ENCODE data around the gene DEPP1. TPM values are rescaled to one million over a fixed set of nuclear protein-coding genes. Genes with fewer than 3 reads are reported as not detected.

The DEPP1 gene
- total and polyA plus RNA-seq, 2 of the 13 experiments (the other 11 are each of a cell fraction or from before 2014, with no cell fraction given): 14.8 to 270 TPM

DNA sequence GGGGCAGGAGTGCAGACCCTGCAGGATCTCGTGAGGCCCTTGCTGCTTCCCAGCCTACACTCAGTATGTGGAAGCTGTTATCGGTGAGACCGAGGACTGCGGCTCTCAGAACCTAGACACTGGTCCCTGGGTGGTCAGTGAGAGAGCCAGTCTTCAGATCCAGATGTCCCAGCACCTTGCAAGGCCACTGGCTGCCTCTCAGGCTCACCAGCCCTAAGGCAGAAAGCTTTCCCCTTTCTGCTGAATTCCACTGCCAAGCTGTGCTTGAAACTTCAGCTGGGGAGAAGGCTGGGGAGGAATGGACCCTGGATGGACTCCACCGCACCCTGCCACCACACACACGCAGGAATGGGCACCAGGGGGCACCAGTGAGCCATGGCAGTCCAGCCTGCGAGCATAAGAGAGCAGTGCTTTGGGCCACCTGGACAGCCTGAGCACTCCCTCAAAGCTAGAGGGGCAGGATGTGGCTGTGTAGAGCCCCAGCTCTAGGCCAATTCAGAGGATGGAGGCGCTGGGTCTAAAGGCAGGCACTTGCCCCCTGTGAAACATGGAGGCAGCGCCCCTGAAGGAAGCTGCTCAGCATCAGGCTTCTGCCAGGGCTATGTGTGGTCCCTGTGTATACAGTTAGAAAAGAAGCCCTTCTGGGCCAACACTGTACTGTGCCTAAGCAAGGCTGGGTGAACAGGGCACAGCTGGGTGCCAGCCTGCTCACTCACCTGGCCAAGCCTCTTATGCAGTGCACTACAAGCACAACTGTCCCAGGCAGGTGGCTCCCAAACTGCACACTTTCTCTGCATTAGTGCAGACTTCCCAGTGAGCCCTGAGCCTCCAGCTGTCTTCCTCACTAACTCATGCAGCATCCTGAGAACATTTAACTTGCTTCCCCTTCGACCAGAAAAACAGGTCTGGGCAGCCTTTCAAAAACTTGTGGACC lies 45.8 kb downstream of the DEPP1 start (continued):
- TF ChIP-seq SOX13 (IDR thresholded peaks at IDR 0.05): no peak
- peak in 1 of 2 experiments; percentile 16; a peak in 1 of 4 replicates for TF ChIP-seq SOX13 (CRISPR knock-in tag; conservative IDR thresholded peaks at IDR 0.05 in 1 of 2, IDR thresholded peaks at IDR 0.05 in 1 of 2)
- TF ChIP-seq ZNF292 (CRISPR knock-in tag; IDR thresholded peaks at IDR 0.05; ENCODE audit: borderline replicate concordance, low read depth): peak; percentile 81; the same call in 1 of the 2 replicates
- TF ChIP-seq ZNF607 (CRISPR knock-in tag; IDR thresholded peaks at IDR 0.05; ENCODE audit: borderline replicate concordance): peak; percentile 62; the same call in 1 of the 2 replicates
- TF ChIP-seq, protein P1, sequence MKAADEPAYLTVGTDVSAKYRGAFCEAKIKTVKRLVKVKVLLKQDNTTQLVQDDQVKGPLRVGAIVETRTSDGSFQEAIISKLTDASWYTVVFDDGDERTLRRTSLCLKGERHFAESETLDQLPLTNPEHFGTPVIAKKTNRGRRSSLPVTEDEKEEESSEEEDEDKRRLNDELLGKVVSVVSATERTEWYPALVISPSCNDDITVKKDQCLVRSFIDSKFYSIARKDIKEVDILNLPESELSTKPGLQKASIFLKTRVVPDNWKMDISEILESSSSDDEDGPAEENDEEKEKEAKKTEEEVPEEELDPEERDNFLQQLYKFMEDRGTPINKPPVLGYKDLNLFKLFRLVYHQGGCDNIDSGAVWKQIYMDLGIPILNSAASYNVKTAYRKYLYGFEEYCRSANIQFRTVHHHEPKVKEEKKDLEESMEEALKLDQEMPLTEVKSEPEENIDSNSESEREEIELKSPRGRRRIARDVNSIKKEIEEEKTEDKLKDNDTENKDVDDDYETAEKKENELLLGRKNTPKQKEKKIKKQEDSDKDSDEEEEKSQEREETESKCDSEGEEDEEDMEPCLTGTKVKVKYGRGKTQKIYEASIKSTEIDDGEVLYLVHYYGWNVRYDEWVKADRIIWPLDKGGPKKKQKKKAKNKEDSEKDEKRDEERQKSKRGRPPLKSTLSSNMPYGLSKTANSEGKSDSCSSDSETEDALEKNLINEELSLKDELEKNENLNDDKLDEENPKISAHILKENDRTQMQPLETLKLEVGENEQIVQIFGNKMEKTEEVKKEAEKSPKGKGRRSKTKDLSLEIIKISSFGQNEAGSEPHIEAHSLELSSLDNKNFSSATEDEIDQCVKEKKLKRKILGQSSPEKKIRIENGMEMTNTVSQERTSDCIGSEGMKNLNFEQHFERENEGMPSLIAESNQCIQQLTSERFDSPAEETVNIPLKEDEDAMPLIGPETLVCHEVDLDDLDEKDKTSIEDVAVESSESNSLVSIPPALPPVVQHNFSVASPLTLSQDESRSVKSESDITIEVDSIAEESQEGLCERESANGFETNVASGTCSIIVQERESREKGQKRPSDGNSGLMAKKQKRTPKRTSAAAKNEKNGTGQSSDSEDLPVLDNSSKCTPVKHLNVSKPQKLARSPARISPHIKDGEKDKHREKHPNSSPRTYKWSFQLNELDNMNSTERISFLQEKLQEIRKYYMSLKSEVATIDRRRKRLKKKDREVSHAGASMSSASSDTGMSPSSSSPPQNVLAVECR (CRISPR knock-in tag; IDR thresholded peaks at IDR 0.05; ENCODE audit: borderline replicate concordance): peak; percentile 37; the same call in 1 of the 2 replicates
- TF ChIP-seq ZBTB3 (CRISPR knock-in tag; IDR thresholded peaks at IDR 0.05; ENCODE audit: borderline replicate concordance, low read depth): no peak
- TF ChIP-seq, protein P2, sequence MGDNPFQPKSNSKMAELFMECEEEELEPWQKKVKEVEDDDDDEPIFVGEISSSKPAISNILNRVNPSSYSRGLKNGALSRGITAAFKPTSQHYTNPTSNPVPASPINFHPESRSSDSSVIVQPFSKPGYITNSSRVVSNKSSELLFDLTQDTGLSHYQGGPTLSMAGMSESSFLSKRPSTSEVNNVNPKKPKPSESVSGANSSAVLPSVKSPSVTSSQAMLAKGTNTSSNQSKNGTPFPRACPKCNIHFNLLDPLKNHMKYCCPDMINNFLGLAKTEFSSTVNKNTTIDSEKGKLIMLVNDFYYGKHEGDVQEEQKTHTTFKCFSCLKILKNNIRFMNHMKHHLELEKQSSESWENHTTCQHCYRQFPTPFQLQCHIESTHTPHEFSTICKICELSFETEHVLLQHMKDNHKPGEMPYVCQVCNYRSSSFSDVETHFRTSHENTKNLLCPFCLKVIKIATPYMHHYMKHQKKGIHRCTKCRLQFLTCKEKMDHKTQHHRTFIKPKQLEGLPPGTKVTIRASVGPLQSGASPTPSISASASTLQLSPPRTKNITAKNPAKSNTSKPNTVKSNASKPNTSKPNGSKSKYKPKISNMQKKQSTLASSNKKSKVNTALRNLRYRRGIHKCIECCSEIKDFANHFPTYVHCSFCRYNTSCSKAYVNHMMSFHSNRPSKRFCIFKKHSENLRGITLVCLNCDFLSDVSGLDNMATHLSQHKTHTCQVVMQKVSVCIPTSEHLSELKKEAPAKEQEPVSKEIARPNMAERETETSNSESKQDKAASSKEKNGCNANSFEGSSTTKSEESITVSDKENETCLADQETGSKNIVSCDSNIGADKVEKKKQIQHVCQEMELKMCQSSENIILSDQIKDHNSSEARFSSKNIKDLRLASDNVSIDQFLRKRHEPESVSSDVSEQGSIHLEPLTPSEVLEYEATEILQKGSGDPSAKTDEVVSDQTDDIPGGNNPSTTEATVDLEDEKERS (CRISPR knock-in tag; IDR thresholded peaks at IDR 0.05): 0 out of 2 replicates have a peak, but pooled peaks have one; percentile 35
- TF ChIP-seq, protein P3, sequence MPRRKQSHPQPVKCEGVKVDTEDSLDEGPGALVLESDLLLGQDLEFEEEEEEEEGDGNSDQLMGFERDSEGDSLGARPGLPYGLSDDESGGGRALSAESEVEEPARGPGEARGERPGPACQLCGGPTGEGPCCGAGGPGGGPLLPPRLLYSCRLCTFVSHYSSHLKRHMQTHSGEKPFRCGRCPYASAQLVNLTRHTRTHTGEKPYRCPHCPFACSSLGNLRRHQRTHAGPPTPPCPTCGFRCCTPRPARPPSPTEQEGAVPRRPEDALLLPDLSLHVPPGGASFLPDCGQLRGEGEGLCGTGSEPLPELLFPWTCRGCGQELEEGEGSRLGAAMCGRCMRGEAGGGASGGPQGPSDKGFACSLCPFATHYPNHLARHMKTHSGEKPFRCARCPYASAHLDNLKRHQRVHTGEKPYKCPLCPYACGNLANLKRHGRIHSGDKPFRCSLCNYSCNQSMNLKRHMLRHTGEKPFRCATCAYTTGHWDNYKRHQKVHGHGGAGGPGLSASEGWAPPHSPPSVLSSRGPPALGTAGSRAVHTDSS (CRISPR knock-in tag; conservative IDR thresholded peaks at IDR 0.05): 0 out of 2 replicates have a peak, but pooled peaks have one; percentile 75
- TF ChIP-seq, protein P4, sequence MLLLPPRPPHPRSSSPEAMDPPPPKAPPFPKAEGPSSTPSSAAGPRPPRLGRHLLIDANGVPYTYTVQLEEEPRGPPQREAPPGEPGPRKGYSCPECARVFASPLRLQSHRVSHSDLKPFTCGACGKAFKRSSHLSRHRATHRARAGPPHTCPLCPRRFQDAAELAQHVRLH (CRISPR knock-in tag; IDR thresholded peaks at IDR 0.05; ENCODE audit: borderline replicate concordance, low read depth): peak; percentile 29; the same call in 1 of the 2 replicates
- no peak for TF ChIP-seq ARHGAP35 (CRISPR knock-in tag; IDR thresholded peaks at IDR 0.05; ENCODE audit: borderline replicate concordance)
- TF ChIP-seq ELF4 (CRISPR knock-in tag; IDR thresholded peaks at IDR 0.05; ENCODE audit: borderline replicate concordance): no peak
- TF ChIP-seq GPN1 (CRISPR knock-in tag; IDR thresholded peaks at IDR 0.05; ENCODE audit: borderline replicate concordance): no peak
- TF ChIP-seq ZNF496 (CRISPR knock-in tag; IDR thresholded peaks at IDR 0.05; ENCODE audit: insufficient replicate concordance): no peak
- peak; percentile 34; the same call in 1 of the 2 replicates for TF ChIP-seq ZMYM4 (CRISPR knock-in tag; IDR thresholded peaks at IDR 0.05)
- TF ChIP-seq ZSCAN22 (CRISPR knock-in tag; IDR thresholded peaks at IDR 0.05): no peak
- peak; percentile 75 for TF ChIP-seq ZNF263 (CRISPR knock-in tag; IDR thresholded peaks at IDR 0.05)
- TF ChIP-seq ZNF724P (CRISPR knock-in tag; IDR thresholded peaks at IDR 0.05; ENCODE audit: borderline replicate concordance): no peak
